GM19193 (cell line): ENCODE results near the gene PHF21A.

Experiments used
- POLR2A ChIP-seq: IDR thresholded peaks from 4 replicates; pipeline ENCODE4 v1.6.1; 2011; ENCODE audit not compliant: insufficient read depth, insufficient read length; ENCODE audit errors: extremely low read depth

The PHF21A gene

DNA sequence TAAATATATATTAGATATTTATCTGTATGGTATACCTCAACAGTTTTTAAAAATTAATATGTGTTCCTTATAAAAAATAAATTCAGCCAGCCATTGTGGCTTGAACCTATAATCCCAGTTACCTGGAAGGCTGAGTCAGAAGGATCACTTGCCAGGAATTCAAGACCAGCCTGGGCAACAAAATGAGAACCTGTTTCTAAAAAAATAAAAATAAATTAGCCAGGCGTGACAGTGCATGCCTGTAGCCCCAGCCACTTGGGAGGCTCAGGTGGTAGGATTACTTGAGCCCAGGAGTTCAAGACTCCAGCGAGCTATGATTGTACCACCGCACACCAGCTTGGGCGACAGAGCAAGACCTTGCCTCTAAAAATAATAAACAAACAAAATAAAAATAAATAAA is 54.9 kb downstream of the PHF21A start:
- no peak for TF ChIP-seq POLR2A

DNA sequence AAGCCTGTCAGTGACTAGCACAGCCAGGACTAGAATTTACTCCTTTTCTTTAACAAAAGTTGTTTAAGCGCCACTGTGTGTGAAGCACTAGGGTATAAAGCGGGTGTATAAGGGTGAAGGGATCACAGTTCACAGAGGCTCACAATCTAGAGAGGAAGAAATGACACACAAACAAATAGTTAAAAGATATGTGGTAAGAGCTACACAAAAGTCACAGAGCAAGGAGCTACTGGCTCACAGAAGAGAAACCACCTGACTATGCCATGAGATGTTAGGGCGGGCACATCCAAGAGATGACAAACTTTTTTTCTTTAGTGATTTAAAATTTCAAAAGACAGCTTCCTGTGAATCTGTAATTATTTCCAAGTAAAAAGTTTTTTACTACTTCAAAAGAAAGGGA is 55.6 kb downstream of the PHF21A start:
- no peak for TF ChIP-seq POLR2A

DNA sequence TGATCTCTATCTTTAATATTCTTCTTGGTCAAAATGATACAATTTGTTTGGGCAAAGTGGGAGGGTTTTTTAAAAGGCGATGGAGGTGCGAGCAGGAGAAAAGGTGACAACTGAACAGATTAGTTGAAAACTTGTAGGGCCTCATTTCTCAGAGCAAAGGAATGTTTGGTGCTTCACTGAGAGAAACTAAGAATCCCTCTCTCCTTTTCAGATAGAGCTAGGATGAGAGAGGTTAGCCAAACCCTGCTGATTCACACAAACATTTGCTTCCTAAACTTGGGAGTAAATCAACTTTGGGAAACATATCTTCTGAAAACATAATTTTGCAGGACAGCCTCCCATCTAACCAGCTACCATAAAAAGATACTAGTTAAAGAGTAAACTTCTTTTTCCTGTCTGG is 57.0 kb downstream of the PHF21A start:
- no peak for TF ChIP-seq POLR2A

DNA sequence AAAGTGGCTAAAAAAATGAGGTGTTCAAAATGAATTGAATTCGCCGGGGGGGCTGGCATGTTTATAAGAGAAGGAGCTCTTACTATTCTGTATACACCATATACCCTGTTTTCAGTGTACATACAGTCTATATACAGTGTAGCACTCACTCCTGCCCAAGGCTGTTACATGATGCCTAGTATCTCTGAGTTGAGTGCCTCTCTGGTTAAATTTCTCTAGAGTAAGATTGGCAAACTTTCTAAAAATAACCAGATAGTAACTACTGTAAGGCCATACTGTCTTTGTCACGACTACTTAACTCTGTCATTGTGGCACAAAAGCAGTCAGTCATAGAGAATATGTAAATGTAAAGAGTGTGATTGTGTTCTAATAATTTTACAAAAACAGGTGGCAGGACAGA is 58.1 kb downstream of the PHF21A start:
- TF ChIP-seq POLR2A = no peak

DNA sequence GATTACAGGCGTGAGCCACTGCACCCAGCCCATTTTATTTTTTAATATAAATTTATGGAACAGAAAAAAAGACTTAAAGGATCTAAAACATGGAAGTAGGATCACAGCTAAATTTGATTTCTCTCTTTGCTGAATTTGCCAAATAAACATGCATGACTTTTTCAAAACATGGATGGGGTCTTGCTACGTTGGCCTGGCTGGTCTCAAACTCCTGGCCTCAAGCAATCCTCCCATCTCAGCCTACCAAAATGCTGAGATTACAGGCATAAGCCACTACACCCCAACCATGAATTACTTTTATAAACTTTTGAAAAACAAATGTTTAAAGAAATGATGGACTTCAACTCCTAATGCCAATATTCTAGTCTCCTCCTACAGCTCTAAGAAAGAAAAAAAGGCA is 61.2 kb downstream of the PHF21A start:
- TF ChIP-seq POLR2A = no peak

DNA sequence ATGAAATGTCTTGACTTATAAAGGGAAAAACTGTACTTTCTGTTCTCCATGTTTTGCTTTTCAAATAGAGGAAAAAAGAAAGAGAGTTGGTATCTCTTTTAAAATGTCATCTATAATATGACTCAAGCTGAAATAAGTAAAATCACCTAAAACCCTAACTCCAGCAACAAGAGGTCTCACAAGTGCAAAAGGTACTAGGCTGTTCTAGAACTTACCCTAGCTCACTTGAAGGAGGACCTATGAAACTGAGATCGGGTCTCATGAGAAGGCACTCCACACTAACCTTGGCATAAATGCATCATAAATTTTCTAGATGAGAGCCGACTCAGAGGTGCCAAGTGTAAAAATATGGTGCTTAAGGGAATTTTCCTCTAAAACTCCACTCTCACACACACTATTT is 63.8 kb downstream of the PHF21A start:
- TF ChIP-seq POLR2A = no peak

DNA sequence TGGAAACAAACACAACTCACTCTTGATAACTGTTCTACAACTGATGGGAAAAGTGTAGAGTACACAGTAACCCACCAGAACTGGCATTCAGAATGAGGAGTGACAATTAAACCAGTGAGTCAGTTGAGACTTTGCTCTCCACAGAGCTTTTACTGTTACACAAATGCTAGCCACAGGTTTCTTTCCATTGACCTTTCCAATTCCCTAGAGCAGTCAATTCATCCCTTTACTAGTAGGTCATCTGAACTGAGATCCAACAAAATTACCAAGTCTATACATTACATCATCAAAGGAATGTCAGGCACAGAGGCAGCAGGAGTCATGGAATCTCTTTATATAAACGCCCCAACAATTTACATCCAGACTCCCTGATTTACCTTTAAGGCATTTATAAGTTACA is 65.9 kb downstream of the PHF21A start:
- TF ChIP-seq POLR2A = no peak

DNA sequence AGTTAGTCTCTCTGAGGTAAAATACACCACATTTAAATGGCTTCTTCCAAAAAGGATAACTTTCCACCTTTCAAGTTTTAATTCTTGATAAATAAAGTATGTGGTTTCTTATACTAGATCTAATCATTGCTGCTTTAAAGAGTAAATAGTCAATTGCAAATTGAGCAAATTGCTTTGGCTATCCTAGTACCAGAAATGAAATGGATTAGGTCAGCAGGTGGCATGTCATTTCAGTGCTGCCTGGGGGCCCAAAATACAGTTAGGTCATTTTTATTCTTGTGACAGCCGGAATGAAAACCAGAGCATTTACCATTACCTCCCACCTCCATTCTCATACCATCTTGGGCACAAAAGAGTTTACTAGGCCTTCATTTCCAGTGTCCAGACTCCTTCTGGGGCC is 70.2 kb downstream of the PHF21A start:
- no peak for TF ChIP-seq POLR2A

DNA sequence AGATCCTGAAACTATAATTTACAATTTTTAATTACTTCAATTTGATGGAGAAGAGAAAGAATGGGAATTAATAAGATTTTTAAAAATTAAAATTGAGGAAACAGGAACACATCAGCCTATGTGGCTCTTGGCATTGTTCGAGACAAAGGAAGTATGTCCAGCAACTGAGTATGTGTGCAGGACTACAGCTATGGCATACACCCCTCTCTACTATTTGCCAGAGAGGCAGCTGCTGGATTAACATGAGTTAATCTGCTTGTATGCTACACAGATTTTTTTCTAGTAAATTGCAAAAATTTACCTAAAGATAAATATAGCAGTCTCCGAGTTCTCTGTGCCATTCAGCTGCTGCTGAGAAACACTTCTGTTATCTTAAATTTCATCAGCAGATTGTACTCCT is 70.6 kb downstream of the PHF21A start:
- no peak for TF ChIP-seq POLR2A

DNA sequence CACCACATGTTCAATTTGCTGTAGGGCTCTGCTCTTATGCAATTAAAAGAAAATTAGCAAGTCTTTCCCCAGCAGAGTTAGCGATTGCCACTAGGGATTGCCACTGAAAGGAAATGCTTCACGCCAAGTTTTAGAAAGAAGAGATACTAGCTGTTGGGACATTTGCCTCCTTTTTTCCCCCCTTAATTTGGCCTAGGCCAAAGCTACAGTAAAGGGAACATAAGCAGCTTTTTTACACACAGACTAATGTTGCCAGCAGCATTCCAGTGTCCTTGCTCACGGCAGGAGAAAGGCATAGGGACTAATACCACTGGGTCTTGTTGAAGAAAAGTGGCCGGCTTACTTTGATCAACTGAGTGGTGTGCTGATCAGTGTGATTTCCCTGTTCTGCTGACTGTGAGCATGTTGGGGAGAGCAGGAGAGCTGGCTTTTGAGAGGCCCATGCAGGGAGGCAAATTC is 71.2 kb downstream of the PHF21A start:
- TF ChIP-seq POLR2A = no peak

DNA sequence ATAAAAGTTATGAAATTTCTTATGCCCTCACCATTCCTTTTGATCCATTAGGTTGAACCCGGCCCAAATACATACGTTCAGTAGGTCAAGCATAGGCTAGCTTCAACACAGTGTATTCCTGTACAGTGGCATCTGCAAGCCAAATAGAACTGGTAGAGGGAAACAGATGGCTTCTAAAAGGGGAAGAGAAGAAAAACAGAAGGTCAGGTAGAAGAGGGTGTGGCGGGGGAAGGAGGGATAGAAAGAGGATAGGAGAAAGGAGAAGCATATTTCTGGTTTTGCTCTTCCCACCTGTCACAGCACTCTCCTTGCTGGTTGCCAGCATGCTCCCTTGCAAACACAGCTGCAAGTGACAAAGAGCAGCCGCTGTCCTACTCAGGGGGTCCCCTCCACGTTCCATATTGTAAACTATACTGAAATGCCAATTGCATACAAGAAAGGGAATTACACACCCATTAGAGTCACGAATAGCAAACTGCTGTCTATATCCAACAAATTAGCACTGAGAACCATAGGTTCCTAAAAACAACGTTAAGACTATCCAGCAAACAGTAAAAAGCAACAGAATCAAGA is 71.8 kb downstream of the PHF21A start:
- no peak for TF ChIP-seq POLR2A

DNA sequence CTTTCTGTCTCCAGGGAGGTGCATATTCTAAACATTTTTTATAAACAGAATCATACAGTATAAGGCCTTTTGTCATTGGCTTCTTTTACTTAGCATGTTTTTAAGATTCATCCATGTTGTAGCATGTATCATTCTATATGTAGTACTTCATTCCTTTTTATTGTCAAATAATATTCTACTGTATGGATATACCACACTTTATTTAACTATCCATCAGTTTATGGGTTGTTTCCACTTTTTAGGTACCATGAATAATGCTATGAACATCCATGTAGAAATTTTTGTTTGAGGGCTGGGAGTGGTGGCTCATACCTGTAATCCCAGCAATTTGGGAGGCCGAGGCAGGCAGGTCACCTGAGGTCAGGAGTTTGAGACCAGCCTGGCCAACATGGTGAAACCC is 73.1 kb downstream of the PHF21A start:
- TF ChIP-seq POLR2A = no peak

DNA sequence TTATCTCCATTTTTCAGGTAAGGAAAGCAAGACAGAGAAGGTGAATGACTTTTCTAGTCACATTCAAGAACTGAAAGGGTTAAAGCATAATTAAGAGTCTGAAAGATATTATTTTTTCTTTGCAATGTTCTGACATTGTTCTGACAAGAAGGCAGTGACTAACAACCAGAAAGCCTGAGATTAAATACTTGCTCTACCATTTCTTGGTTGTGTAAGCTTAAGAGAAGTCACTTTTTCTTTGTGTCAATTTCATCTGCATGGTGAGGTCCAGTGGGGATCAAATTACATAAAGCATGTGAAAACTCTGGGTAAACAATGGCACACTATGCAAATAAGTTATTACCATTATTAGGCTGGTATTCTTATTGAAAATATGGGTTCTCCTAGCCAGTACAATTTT is 73.7 kb downstream of the PHF21A start:
- no peak for TF ChIP-seq POLR2A

DNA sequence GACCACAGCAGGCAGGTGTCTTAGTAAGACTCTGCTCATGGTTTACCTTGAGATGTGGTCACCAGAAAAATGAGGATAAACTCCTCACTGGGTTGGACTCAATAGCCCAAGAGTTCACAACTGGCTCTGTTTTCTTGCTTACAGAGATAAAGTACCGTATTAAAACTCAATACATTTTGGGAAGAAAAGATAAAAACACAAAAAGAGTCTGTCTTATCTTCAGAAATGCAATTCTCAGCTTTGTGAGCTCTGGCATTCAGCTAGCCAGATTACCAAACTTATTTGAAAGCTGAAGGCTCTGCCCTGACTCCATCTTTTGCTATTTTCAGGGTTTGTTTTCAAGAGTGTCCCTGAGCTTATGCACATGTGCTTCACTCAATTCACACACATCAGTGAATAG is 75.4 kb downstream of the PHF21A start:
- no peak for TF ChIP-seq POLR2A

DNA sequence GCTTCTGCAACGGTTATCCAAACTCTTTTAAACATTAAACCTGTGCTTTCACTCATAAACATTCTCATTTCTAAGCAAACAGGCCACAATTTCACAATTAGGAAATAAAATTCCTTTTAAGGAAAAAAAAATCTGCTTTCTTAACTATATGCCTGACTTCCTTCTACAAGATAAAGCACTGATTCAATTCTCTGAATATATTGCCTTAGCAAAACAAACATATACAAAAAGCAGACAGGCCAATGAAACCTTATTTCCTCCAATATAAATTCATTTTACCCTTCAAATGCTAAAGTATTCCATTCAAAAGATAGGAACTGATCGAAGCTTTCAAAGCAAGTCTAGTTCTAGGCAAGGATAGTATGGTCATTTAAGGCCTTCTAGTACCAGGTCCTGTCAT is 76.7 kb downstream of the PHF21A start:
- no peak for TF ChIP-seq POLR2A

DNA sequence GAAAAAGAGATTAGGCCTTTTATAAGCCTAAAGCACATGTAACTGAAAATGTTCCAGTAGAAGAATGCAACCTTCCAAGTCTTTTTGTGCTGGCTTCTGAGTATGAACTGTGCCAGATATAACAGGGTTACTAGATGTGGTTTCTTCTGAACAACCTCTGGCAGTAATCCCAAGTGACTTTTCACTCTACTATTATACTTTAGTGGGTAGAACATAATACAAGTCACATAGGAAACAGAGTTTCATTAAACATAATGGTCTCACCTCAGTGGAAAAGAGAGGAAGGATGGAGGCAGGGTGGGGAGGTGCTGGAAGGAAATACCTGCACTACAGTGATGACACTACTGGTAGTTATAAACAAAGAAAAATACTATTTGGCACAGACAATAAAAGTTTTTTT is 81.3 kb downstream of the PHF21A start:
- no peak for TF ChIP-seq POLR2A

DNA sequence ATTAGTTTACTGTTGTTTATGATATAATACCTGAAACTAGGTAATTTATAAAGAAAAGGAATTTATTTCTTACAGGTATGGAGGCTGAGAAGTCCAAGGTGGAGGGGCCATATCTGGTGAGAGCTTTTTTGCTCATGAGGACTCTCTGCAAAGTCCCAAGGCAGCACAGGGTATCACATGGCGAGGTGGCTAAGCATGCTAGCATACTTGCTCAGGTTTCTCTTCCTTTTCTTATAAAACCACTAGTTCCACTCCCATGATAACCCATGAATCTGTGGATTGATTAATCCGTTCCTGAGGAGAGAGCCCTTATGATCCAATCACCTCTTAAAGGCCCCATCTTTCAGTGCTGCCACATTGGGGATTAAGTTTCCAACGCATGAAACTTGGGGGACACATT is 82.7 kb downstream of the PHF21A start:
- no peak for TF ChIP-seq POLR2A

DNA sequence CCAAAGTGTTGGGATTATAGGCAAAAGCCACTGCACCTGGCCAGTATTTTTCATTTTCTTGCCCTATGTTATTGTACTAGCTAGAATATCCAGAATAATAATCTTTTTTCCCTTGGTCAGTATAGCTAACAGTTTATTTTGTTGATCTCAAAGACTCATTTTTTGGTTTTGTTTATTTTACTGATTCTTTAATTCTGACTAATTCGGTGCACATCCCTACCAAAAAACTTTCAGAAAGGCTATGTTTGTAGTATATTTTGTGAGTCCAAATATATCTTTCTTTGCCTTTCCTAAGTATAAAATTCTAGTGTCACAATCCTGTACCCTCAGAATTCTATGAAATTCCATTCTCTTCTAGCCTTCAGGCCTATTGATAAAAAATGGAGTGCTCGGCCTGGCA is 84.3 kb downstream of the PHF21A start:
- TF ChIP-seq POLR2A = no peak

DNA sequence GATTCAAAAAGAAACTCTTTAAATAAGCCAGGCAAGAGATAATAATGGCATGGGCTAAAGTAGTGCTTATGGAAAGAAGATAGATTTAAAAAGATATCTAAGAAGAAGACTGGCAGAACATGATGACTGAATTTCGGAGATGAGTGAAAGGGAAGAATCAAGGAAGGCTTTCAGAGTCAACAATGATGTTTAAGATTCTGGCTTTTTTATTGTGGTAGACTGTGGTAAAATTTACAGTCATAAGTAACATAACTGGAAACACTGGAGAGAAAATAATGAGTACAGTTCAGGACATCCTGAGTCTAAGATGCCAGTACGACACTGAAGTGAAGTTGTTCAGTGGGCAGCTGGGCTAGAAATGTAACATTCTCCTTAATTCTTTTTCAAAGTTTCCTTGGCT is 85.2 kb downstream of the PHF21A start:
- no peak for TF ChIP-seq POLR2A

DNA sequence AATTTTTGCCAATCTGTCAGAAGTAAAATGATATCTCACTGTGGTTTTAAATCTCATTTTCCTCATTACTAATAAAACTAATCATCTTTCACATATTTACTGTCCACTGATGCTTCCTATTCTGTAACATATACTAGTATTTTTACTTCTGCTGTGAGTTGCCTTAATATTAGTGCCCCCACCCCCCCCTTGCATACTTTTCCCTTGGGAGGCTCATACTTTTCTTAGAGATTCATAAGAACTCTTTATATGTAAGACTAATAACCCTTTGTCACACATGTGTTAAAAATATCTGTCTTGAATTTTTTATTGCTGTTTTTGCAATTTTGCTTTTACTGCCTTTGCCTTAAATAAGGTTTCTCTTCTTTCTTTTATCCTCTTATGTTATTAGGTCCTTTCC is 87.2 kb downstream of the PHF21A start:
- no peak for TF ChIP-seq POLR2A
